MM.1S (cell line): ENCODE measurements around the gene SPRYD3.

Source experiments
- DNase-seq: peaks from one replicate; pipeline ENCODE4 v3.0.0-alpha.2; 2015
- H2AFZ ChIP-seq: fragments of 300-600 bp; sonication (generic); 2 replicates; pipeline ENCODE4 v1.6.0; 2016; ENCODE audit warnings: antibody characterized with exemption, low read length
- H3F3A ChIP-seq: fragments of 300-600 bp; sonication (generic); 2 replicates; pipeline ENCODE4 v1.6.1; 2016; ENCODE audit warnings: mild to moderate bottlenecking, antibody characterized with exemption, low read length, moderate library complexity, mixed read lengths; ENCODE audit not compliant: insufficient read depth
- H3K27ac ChIP-seq: fragments of 300-600 bp; sonication (generic); 2 replicates; pipeline ENCODE4 v1.5.1; 2016; ENCODE audit warnings: mild to moderate bottlenecking, low read length
- H3K27me3 ChIP-seq: fragments of 300-600 bp; sonication (generic); replicated peaks from 2 replicates; pipeline ENCODE4 v1.6.0; 2016; ENCODE audit warnings: low read length; ENCODE audit not compliant: insufficient read depth
- H3K36me3 ChIP-seq: fragments of 300-600 bp; sonication (generic); replicated peaks from 2 replicates; pipeline ENCODE4 v1.6.1; 2016; ENCODE audit warnings: mild to moderate bottlenecking, low read length, mixed read lengths; ENCODE audit not compliant: insufficient read depth
- H3K4me1 ChIP-seq: fragments of 300-600 bp; sonication (generic); 2 replicates; pipeline ENCODE4 v1.6.1; 2016; ENCODE audit warnings: low read length, mixed read lengths
- H3K4me2 ChIP-seq: fragments of 300-600 bp; sonication (generic); 2 replicates; pipeline ENCODE4 v1.6.0; 2016; ENCODE audit warnings: low read depth, low read length
- H3K4me3 ChIP-seq: fragments of 300-600 bp; sonication (generic); 2 replicates; pipeline ENCODE4 v1.5.1; 2016; ENCODE audit warnings: low read length, mixed read lengths
- H3K79me2 ChIP-seq: fragments of 300-600 bp; sonication (generic); 2 replicates; pipeline ENCODE4 v1.6.1; 2016; ENCODE audit warnings: mixed run types, low read length, mixed read lengths
- H3K9ac ChIP-seq: fragments of 300-600 bp; sonication (generic); 2 replicates; pipeline ENCODE4 v1.6.1; 2016; ENCODE audit warnings: low read length, mixed read lengths
- H3K9me2 ChIP-seq: fragments of 300-600 bp; sonication (generic); replicated peaks from 2 replicates; pipeline ENCODE4 v1.6.1; 2016; ENCODE audit warnings: mild to moderate bottlenecking, low read length, mixed read lengths; ENCODE audit not compliant: insufficient read depth
- H3K9me3 ChIP-seq: fragments of 300-600 bp; sonication (generic); replicated peaks from 2 replicates; pipeline ENCODE4 v1.6.1; 2016; ENCODE audit warnings: mild to moderate bottlenecking, low read length, mixed read lengths; ENCODE audit not compliant: insufficient read depth
- H4K20me1 ChIP-seq: fragments of 300-600 bp; sonication (generic); 2 replicates; pipeline ENCODE4 v1.6.1; 2016; ENCODE audit warnings: mild to moderate bottlenecking, low read length, moderate library complexity, mixed read lengths; ENCODE audit not compliant: insufficient read depth
- EZH2 ChIP-seq: fragments of 300-600 bp; sonication (generic); optimal IDR thresholded peaks from 2 replicates; pipeline ENCODE3; 2017; ENCODE audit warnings: low read depth, mild to moderate bottlenecking, antibody characterized with exemption, low read length, mixed read lengths
- EZH2phosphoT487 ChIP-seq: fragments of 300-600 bp; sonication (generic); IDR thresholded peaks from 2 replicates; pipeline ENCODE4 v1.6.1; 2018; ENCODE audit warnings: antibody characterized with exemption, low read length
- TF ChIP-seq, protein P1 (sequence below): fragments of 300-600 bp; sonication (generic); IDR thresholded peaks from 2 replicates; pipeline ENCODE4 v1.5.1; 2016; ENCODE audit warnings: antibody characterized with exemption, low read length, mixed read lengths

SPRYD3 gene

DNA sequence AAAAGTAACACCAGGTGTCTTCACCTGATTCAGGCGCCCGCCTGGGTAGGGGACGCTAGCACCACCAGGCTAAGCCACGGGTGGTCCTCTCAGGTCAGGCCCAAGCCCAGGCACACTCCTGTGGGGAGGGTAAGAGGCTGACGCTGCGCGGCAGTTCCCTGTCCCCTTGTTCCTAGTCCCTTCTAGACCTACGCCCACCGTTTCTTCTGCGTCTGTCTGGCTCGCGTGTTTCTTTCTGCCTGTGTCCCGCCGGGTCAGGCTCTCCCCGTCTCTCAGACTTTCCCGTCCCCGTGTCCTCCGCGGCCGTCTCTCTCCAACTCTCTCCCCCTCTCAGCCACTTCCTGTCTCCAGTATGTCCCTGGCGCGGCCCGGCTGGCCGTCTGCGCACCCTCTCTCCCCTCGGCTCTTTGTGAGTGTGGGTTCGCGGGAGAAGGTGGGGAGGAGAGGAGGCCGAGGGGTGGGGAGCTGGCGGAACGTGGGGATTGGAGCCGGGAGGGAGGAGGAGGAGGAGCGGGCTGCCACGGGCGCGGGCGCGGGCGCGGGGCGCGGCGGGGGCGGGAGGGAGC, 32.5 kb downstream of the SPRYD3 start:
- TF ChIP-seq EZH2phosphoT487 (no peak), EZH2 (no peak)
- TF ChIP-seq, protein P1, sequence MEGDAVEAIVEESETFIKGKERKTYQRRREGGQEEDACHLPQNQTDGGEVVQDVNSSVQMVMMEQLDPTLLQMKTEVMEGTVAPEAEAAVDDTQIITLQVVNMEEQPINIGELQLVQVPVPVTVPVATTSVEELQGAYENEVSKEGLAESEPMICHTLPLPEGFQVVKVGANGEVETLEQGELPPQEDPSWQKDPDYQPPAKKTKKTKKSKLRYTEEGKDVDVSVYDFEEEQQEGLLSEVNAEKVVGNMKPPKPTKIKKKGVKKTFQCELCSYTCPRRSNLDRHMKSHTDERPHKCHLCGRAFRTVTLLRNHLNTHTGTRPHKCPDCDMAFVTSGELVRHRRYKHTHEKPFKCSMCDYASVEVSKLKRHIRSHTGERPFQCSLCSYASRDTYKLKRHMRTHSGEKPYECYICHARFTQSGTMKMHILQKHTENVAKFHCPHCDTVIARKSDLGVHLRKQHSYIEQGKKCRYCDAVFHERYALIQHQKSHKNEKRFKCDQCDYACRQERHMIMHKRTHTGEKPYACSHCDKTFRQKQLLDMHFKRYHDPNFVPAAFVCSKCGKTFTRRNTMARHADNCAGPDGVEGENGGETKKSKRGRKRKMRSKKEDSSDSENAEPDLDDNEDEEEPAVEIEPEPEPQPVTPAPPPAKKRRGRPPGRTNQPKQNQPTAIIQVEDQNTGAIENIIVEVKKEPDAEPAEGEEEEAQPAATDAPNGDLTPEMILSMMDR: no peak
- no peaks in the 10 kb centered on the region for H4K20me1 ChIP-seq
- H3K36me3 ChIP-seq: no peaks in the 10 kb centered on the region
- no peak overlapping the region for H3K27ac ChIP-seq
- H3K27me3 ChIP-seq: peaks cover 6% of the 10 kb centered on the region; the same call in 1 of the 2 replicates
- H3K4me2 ChIP-seq: peak overlapping the region; percentile 96
- H3K9ac ChIP-seq: peak overlapping the region; percentile 55
- H2AFZ ChIP-seq: peak overlapping the region; percentile 77
- DNase-seq: peak; percentile 21
- no peaks in the 10 kb centered on the region for H3K9me3 ChIP-seq
- peaks cover 31% of the 10 kb centered on the region for H3F3A ChIP-seq
- no peaks in the 10 kb centered on the region for H3K79me2 ChIP-seq
- H3K4me3 ChIP-seq: peak overlapping the region; percentile 81
- H3K9me2 ChIP-seq: no peaks in the 10 kb centered on the region
- no peaks in the 10 kb centered on the region for H3K4me1 ChIP-seq

DNA sequence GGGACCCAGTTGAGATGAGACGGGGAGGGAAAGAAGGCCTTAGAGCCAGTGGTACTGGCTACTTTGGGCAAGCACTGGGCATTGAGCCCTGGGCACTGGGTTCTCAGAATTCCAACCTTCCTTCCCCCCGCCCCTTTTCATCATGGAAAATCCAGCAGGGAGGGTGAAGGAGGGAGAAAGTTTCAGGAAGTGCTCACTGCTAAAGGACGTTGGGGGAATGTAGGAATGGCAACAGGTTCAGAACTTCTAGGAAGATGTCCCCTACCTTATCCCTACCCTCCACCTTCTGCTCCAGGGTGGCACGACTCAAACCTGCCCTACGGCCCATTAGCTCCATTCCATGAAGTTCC, 33.5 kb downstream of the SPRYD3 start:
- Histone ChIP-seq H3K79me2 (no peaks in the 10 kb centered on the region), H3K27me3 (peaks cover 6% of the 10 kb centered on the region; the same call in 1 of the 2 replicates), H3K9me2 (no peaks in the 10 kb centered on the region), H3K27ac (no peak overlapping the region), H3K36me3 (no peaks in the 10 kb centered on the region), H3K9me3 (no peaks in the 10 kb centered on the region), H3K4me1 (no peaks in the 10 kb centered on the region), H3K9ac (no peak overlapping the region), H3K4me3 (peak overlapping the region; percentile 81; the same call in 1 of the 2 replicates), H3F3A (peaks cover 31% of the 10 kb centered on the region), H2AFZ (no peak overlapping the region), H4K20me1 (no peaks in the 10 kb centered on the region), H3K4me2 (peak overlapping the region; percentile 96)
- no peak for DNase-seq
- TF ChIP-seq, protein P1: no peak
- no peak for TF ChIP-seq EZH2phosphoT487
- TF ChIP-seq EZH2: no peak

DNA sequence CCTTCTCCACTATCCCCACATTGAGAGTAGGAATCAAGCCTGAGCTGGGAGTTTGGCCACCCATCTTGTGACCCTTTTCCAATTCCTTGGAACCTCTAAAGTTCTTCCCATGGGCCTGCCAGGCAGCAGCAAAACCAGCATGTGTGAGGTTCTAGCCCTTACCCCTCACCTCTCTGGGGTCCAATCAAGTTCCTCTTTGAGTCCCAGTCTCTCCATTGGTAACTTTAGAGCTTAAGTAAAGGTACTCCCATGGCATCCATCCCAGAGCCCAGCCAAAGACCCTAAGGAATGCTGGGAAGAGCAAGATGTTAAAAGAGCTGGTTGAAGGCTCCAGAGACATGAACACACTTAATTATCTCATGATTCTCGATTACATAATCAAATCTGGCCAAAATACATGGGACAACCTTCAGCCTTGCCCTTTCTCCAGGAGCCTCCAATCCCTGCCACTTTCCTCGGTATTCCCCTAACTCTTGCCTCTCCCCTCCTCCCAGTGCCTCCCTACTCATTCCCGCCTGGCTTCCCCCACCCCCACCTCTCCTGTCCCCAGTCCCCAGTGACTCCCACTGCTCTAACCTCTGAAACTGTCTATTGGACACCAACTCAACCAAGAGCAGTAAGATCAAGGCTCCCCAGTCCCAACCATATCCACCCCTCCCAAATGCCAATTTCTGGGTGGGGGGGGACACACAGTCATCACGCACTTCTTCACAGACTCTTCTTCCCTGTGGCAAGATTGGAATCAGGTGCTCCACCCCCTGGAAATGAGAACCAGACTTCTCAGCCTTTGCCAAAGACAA, 34.1 kb downstream of the SPRYD3 start:
- DNase-seq: no peak
- no peaks in the 10 kb centered on the region for H4K20me1 ChIP-seq
- peaks cover 31% of the 10 kb centered on the region for H3F3A ChIP-seq
- no peaks in the 10 kb centered on the region for H3K79me2 ChIP-seq
- H3K9ac ChIP-seq: no peak overlapping the region
- no peak overlapping the region for H3K27ac ChIP-seq
- peaks cover 6% of the 10 kb centered on the region; the same call in 1 of the 2 replicates for H3K27me3 ChIP-seq
- TF ChIP-seq EZH2 (no peak), EZH2phosphoT487 (no peak)
- TF ChIP-seq, protein P1: no peak
- H3K4me3 ChIP-seq: no peak overlapping the region
- H3K4me1 ChIP-seq: no peaks in the 10 kb centered on the region
- H3K9me2 ChIP-seq: no peaks in the 10 kb centered on the region
- no peaks in the 10 kb centered on the region for H3K9me3 ChIP-seq
- H3K36me3 ChIP-seq: no peaks in the 10 kb centered on the region
- no peak overlapping the region for H3K4me2 ChIP-seq
- no peak overlapping the region for H2AFZ ChIP-seq
